Measurements from ENCODE around the gene ARPP21.
"Not testable (repeated sequence)": the region's sequence is repeated elsewhere in the genome, so short reads cannot be mapped to it uniquely, and the experiment has no call there.

The ARPP21 gene

GRCh38 chr3:35639254-35640186, at the start of gene ARPP21:
TSS of gene ARPP21 (plus strand) at chr3:35639525. CDS start at chr3:35681752, 42,227 bp downstream.
- DNase-seq: no peak

GRCh38 chr3:35592589-35593295, 46.6 kb upstream of the ARPP21 start:
- no peak for DNase-seq

DNA sequence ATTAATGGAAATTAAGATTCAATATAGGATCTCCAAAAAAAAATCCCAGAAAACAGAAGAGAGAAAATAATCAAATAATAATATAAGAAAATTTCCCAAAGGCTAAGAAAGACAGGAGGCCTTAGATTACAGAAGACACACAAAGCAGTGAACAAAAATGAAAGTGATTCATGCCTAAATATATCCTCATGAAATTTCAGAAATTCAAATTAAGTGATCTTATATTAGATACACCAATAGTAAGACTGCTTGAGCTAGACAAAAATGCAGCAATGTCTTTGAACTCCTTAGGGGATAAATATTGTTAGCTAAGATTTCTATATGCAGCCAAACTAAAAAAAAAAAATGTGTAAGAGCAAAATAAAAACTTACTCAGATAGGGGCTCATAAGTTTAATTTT, 44.6 kb upstream of the ARPP21 start:
- no peak for DNase-seq

DNA sequence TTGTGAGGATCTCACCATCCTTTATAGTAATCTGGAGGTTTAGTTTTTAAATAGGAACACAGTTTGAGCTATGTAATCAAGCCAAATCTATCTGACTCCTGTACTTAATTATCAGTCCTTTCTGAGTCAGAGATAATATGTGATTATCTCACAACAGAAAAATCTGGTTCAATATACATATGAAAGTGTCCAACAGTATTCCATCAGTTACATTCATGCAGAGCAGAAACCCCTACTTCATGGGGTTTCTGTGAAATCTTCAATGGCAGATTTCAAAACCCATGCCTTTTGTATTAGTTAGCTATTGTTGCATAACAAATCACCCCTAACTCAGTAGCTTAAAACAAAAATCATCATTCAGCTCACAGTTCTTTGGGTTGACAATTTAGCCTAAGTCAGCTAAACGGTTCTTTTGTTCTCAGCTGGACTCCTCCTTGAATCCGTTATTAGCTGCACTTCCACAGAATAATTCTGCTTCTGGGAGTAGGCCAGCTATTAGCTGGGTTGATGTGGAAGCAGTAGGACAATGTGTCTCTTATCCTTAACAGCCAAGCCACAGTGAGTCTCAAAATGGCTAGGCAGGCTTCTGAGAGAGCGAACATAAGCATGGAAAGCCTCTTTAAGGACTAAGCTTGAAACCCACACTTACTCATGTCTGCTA, 42.9 kb upstream of the ARPP21 start:
- no peak for DNase-seq

GRCh38 chr3:35597490-35597889, 41.8 kb upstream of the ARPP21 start:
- no peak for DNase-seq

DNA sequence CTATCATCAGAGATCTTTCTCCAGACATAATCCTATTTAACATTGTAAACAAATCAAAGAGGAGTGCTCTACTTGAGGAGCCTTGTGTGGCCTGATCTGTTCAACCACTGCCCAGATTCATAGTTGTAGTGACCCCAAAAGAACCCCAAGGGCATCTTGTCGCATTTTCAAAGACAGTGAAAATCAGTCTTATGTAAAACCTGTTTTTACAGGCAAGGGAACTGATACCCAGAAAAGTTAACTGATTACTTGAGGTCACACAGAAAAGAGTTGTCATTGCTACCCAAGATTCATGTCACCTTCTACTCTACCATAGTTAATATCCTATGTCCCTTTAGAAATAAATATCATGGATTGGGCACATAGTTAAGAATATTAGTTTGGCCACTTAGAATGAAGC, 40.5 kb upstream of the ARPP21 start:
- no peak for DNase-seq

GRCh38 chr3:35601959-35602358, 37.4 kb upstream of the ARPP21 start:
- no peak for DNase-seq

- no peak for DNase-seq
Observed at GRCh38 chr3:35602395-35602936, 36.9 kb upstream of the ARPP21 start.

DNA sequence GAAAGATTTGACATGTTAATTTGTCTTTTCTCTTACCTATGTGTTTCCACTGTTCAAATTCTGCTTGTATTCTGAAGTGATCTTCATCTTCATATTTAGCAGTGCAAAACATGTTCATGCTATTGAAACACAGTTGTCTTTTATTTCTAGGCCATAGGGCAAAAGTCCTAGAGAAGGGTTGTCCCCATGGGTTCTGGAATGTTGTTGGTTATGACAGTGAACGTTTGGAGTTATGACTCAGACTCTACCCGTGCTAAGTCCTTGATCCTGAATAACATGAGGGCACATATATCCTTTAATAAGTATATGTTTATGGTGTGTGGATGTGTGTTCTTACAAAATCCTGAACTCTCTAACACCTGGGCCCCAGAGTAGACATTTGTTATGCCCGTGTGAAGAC, 23.0 kb upstream of the ARPP21 start:
- no peak for DNase-seq

GRCh38 chr3:35617370-35617769, 22.0 kb upstream of the ARPP21 start:
- no peak for DNase-seq

- DNase-seq: not testable (repeated sequence)
Observed at GRCh38 chr3:35620238-35620637, 19.1 kb upstream of the ARPP21 start.

- DNase-seq: no peak
Observed at GRCh38 chr3:35624698-35625097, 14.6 kb upstream of the ARPP21 start.

DNA sequence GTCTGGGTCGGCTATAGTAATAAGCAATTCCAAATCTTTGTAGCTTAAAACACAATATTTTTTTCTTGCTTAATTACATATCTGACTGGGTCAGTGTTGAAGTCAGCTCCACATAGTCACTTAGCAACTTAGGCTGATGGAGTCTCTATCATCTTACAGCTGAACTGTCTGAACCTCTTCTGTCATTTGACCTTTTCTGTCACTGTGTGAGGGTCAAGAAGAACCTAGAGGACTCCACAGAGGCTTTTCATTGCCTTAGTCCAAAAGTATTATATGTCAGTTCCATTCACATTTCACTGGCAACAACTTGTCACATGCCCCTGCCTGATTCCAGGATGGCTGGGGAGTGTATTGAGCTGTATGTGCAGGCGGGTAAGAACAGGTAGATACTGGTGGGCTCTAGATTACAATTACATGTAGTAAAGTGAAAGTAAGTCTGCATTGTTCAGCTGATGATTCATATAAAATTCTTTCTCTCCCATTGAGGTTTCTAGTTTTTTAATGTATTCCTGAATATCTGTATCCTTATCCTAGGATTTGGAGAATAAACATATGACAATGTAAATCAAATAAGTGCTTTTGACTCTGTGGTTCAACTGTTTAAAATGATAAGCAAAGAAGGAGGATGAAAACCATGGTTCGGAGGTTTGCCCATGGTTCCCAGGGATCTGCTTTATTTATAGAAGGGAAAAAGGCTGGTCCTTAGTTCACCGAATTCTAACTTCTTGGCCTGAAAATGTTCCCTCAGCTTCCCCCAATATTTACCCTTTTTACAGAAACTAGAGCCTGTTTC, 5.8 kb upstream of the ARPP21 start:
- DNase-seq: no peak

GRCh38 chr3:35635407-35635806, 3.9 kb upstream of the ARPP21 start:
- DNase-seq: no peak

DNA sequence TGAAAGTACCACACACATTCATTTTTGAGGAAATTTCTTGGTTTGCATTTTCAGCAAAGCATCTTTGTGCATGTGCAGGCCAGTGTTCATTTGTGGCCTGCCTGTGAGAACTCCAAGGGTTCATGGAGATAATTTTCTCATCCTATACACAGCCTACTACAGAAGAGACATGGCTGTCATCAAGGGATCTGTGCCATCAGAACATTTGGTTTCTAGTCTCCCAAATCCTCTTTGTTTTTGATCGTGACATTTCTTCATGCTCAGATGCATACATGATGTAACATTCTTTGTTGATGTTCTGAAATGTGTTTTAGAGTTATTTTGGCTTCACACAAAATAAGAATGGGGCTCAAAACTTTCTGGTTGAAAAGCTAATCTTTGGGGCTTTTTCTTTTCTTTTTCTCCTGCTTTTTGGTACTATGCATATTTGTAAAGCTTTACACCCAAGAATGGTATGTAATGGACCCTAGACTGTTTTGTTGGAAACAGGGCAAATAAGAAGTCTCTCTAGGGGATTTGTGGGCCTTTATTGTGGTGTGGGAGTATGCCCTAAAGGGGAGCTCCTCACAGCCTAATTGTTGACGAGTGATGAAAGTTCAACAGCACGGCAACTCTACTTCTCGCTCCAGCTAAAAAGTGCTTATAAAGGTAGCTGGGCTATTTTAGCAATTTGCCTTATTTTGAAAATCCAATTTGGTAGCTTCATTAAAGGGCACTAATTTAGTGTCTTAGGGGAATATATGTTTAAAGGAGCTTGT, 3.2 kb upstream of the ARPP21 start:
- DNase-seq: no peak

GRCh38 chr3:35638251-35638979, 910 bp upstream of the ARPP21 start:
- no peak for DNase-seq

GRCh38 chr3:35638980-35639253, 408 bp upstream of the ARPP21 start:
- DNase-seq: no peak

DNA sequence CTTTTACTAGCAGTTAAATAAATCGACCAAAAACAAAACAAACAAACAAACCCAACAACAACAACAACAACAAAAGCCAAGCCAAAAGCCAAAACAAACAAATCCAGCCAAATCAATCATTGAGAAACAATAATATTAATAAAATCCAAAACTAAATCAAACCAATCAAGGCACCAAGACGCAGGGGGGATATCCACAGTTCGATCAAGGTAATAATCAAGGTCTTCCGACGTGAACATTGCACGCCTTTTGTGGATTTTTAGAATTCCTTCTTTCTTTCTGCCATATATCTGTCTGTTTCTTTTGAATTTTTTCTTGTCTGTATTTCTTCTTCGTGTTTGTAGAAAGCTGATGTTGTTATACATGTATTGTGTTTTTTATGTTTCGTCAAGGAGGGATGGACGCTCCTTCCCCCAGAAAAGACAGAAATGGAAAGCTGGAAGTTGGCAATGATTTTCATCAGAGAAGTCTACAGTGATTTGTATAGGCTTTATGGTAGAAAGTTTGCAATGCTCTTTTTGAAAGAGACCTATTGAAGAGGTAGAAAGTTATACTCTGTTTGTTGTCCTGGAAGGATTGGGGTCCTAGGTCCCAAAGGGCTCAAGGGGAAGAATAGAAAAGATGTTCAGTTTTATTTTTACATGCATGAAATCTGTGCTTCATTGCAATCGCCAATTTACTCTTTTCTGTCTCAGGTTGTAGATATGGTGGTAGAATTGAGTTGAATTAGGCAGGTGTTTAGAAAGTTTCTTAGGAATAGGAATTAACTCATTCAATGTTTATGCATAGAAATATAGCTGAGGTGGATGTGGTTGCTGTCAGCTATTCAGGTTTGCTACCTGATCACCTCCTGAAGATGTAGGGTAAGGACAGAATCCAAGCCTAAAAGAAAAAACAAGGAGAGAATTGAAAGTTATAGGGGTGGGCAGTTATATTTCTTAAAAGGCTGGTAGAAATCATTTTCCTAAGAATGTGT, 1.2 kb downstream of the ARPP21 start:
- DNase-seq: no peak

GRCh38 chr3:35641331-35641730, 2.0 kb downstream of the ARPP21 start:
- no peak for DNase-seq

Measured in GOT3 (cell line).